Measurements from ENCODE around the gene COP1. TPM values are rescaled to one million over a fixed set of nuclear protein-coding genes. Genes with fewer than 3 reads are reported as not detected.
"Not testable (repeated sequence)": the region's sequence is repeated elsewhere in the genome, so short reads cannot be mapped to it uniquely, and the experiment has no call there.

Gene COP1
- total RNA-seq, 3 donors from 2014 or later = 65.9 to 74.1 (median 68.1) TPM

GRCh38 chr1:176205332-176205914, 1.7 kb downstream of the COP1 start:
- no peak for TF ChIP-seq POLR2A (IDR thresholded peaks at IDR 0.05)
- TF ChIP-seq POLR2AphosphoS5 (IDR thresholded peaks at IDR 0.05) = no peak
- TF ChIP-seq, protein P1, sequence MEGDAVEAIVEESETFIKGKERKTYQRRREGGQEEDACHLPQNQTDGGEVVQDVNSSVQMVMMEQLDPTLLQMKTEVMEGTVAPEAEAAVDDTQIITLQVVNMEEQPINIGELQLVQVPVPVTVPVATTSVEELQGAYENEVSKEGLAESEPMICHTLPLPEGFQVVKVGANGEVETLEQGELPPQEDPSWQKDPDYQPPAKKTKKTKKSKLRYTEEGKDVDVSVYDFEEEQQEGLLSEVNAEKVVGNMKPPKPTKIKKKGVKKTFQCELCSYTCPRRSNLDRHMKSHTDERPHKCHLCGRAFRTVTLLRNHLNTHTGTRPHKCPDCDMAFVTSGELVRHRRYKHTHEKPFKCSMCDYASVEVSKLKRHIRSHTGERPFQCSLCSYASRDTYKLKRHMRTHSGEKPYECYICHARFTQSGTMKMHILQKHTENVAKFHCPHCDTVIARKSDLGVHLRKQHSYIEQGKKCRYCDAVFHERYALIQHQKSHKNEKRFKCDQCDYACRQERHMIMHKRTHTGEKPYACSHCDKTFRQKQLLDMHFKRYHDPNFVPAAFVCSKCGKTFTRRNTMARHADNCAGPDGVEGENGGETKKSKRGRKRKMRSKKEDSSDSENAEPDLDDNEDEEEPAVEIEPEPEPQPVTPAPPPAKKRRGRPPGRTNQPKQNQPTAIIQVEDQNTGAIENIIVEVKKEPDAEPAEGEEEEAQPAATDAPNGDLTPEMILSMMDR (IDR thresholded peaks at IDR 0.05) = no peak
- H3K27ac ChIP-seq = peak overlapping the region; percentile 95 to 98
- H3K36me3 ChIP-seq = no peaks in the 10 kb centered on the region
- peaks cover 0 to 10% of the 10 kb centered on the region in 2 donors for H3K4me1 ChIP-seq
- H3K27me3 ChIP-seq = no peaks in the 10 kb centered on the region
- H3K4me3 ChIP-seq = peak overlapping the region; percentile 92 to 99 (median 98)
- H3K9me3 ChIP-seq = no peaks in the 10 kb centered on the region
- DNase-seq (ENCODE audit: low spot score in 2 of 2) = no peak
- intact Hi-C loops (cut with DNase I; ENCODE audit: low total_unique reads) = no loop called here

DNA sequence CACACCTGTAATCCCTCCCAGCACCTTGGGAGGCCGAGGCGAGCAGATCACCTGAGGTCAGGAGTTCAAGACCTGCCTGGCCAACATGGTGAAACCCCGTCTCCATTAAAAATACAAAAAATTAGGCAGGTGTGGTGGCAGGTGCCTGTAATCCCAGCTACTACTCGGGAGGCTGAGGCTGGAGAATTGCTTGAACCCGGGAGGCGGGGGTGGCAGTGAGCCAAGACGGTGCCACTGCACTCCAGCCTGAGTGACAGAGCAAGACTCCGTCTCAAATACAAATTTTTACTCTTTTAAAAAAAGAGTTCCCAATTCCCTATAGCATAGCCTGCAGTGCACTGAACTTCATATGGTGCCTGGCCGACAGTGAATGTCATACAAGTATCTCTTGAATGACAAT, 2.4 kb downstream of the COP1 start:
- DNase-seq (ENCODE audit: low spot score in 2 of 2); H3K9me3 ChIP-seq; intact Hi-C loops (cut with DNase I; ENCODE audit: low total_unique reads); H3K27ac ChIP-seq; H3K27me3 ChIP-seq; H3K36me3 ChIP-seq: not testable (repeated sequence)
- H3K4me1 ChIP-seq = peaks cover 0 to 10% of the 10 kb centered on the region in 2 donors
- H3K4me3 ChIP-seq = peak overlapping the region; percentile 92 to 99 (median 98)

DNA sequence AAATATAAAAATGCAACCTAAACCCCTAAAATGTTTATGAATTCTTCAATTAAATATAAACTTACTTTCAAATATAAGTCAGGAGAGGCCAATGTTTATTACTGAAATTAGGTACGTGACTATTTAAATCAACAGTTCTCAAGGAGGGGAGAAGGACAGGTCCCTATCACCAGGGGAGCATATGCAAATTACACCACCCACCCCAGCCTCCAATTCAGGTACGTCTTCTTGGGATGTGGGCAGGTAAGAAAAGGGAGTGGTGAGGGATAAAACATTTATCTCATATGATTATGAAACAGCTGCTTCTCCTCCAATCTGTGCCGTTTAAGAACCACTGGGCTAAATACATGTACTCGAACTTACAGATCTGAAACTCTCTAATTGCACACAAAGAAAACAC, 3.4 kb downstream of the COP1 start:
- H3K27ac ChIP-seq = no peak overlapping the region
- peaks cover 0 to 10% of the 10 kb centered on the region in 2 donors for H3K4me1 ChIP-seq
- no peak overlapping the region for H3K4me3 ChIP-seq
- intact Hi-C loops (cut with DNase I; ENCODE audit: low total_unique reads) = no loop called here
- TF ChIP-seq POLR2A (IDR thresholded peaks at IDR 0.05) (no peak), POLR2AphosphoS5 (IDR thresholded peaks at IDR 0.05) (no peak)
- TF ChIP-seq, protein P1 (IDR thresholded peaks at IDR 0.05) = no peak
- no peak for DNase-seq (ENCODE audit: low spot score in 2 of 2)
- no peaks in the 10 kb centered on the region for H3K36me3 ChIP-seq
- no peaks in the 10 kb centered on the region for H3K9me3 ChIP-seq
- H3K27me3 ChIP-seq = no peaks in the 10 kb centered on the region

GRCh38 chr1:176201568-176201967, 5.5 kb downstream of the COP1 start:
- DNase-seq (ENCODE audit: low spot score in 2 of 2) = no peak
- no peaks in the 10 kb centered on the region for H3K36me3 ChIP-seq
- H3K4me3 ChIP-seq = no peak overlapping the region
- H3K27ac ChIP-seq = no peak overlapping the region
- peaks cover 0 to 10% of the 10 kb centered on the region in 2 donors for H3K4me1 ChIP-seq
- no peaks in the 10 kb centered on the region for H3K27me3 ChIP-seq
- no peaks in the 10 kb centered on the region for H3K9me3 ChIP-seq
- no peak for TF ChIP-seq POLR2A (IDR thresholded peaks at IDR 0.05)
- TF ChIP-seq, protein P1 (IDR thresholded peaks at IDR 0.05) = no peak
- TF ChIP-seq POLR2AphosphoS5 (IDR thresholded peaks at IDR 0.05) = no peak
- intact Hi-C loops (cut with DNase I; ENCODE audit: low total_unique reads) = no loop called here

DNA sequence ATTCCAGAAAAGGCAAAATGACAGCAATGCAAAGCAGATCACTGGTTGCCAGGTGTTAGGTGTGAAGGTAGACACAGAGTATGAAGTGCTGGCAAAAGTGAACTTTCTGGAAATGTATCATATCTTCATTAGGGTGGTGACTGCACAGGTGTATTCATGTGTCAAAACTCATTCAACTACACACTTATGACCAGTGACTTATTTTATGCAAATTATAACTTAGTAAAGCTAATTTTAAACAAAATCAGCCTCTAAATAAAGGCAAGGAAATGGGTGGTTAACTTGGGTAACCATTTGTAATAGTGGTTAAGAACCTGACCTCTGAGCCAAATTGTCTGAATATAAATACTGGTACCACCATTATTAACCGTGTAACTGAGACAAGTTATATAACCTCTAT, 7.4 kb downstream of the COP1 start:
- TF ChIP-seq POLR2A (IDR thresholded peaks at IDR 0.05) = no peak
- no peak for TF ChIP-seq POLR2AphosphoS5 (IDR thresholded peaks at IDR 0.05)
- TF ChIP-seq, protein P1 (IDR thresholded peaks at IDR 0.05) = no peak
- Histone ChIP-seq H3K27me3 (no peaks in the 10 kb centered on the region), H3K4me3 (no peak overlapping the region), H3K4me1 (peaks cover 0 to 7% of the 10 kb centered on the region in 2 donors), H3K27ac (no peak overlapping the region), H3K36me3 (no peaks in the 10 kb centered on the region), H3K9me3 (no peaks in the 10 kb centered on the region)
- intact Hi-C loops (cut with DNase I; ENCODE audit: low total_unique reads) = no loop called here
- DNase-seq (ENCODE audit: low spot score in 2 of 2) = no peak

Data from breast epithelium (tissue), 4 donors.